SH-SY5Y (cell line): ENCODE measurements around the gene ARFGAP1.

Source experiments
- GATA2 ChIP-seq: IDR thresholded peaks from 2 replicates; pipeline ENCODE4 v1.6.1; 2011; ENCODE audit warnings: mild to moderate bottlenecking, low read depth, low read length
- GATA3 ChIP-seq: IDR thresholded peaks from 2 replicates; pipeline ENCODE4 v1.6.1; 2011; ENCODE audit warnings: low read depth, mild to moderate bottlenecking, low read length, moderate library complexity

Gene ARFGAP1

GRCh38 chr20:63249891-63250290 lies 22.7 kb upstream of the ARFGAP1 start:
- no peak for TF ChIP-seq GATA3
- TF ChIP-seq GATA2, result no peak

DNA sequence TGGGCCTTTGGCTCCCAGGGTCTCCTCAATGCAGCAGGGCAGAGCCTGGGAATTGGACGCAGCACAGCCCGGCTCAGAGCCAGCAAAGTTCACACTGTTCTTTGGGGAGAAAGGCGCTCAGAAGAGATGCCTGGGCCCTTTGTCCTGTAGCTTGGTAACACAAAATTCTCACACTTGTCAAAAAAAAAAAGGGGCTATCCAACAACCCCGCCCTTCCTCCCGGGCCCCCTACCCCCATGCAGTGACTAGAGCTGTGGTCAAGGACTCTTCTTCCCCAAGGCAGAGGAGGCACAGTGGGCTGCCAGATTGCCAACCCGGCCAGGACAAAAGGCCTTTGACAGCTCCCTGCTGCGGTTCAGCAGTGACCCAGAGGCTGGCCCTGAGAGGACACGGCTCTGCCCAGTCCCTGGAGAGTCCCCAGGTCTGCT lies 20.3 kb upstream of the ARFGAP1 start:
- no peak for TF ChIP-seq GATA3
- no peak for TF ChIP-seq GATA2

DNA sequence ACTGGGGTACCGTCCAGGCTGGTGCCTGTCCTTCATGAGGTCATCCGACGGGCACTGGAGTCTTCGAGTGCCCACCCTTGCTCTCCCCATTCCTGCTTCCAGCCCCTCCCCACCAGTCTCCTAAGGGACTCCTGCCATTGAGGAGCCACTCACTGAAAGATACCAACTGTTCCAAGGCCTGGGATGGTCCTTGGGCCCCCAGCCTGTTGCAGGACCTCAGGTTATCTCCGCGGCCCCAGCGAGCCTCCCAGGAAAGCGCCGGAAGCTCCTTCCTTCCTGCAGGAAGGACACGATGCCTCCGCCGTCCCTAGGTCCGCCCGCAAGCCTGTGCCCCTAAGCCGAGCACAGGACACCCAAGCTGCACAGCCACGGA lies 19.6 kb upstream of the ARFGAP1 start:
- TF ChIP-seq GATA2 (no peak), GATA3 (no peak)

DNA sequence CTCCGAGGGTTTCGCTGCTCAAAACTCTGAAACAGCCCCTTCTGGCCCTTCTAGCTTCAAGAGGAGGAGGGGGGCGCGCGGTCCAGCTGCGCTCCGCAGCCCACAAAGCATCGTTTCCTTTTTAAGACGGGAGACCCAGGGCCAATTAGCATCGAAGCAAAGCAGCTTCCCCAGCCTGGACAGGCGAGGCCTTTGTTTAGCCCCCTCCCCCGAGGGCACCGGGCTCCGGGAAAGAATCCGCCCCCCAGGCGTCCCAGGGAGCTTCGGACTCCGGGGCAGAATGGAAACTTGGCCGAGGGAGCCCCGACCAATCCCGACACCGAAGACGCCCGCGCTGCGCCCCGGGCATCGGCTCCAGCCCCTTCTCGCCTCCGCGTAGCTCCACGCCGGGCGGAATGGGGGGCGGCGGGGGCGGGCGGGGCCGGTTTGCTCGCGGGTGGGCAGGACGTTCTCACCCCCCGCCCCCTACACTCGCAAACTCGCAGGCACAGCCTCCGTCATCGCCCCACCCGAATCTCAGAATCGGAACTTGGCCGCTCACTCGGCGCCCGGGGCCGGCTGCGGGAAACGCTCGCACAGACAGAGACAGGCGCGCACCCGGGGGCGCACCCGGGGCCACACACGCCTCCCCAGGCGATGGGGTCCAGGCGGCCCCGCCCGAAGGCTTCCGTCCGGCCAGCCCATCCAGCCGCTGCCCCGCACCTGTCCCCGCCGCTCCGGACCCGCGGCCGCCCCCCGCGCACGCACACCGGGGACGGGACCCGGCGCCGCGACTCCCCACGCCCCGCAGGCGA lies 19.0 kb upstream of the ARFGAP1 start:
- TF ChIP-seq GATA3 (no peak), GATA2 (no peak)

DNA sequence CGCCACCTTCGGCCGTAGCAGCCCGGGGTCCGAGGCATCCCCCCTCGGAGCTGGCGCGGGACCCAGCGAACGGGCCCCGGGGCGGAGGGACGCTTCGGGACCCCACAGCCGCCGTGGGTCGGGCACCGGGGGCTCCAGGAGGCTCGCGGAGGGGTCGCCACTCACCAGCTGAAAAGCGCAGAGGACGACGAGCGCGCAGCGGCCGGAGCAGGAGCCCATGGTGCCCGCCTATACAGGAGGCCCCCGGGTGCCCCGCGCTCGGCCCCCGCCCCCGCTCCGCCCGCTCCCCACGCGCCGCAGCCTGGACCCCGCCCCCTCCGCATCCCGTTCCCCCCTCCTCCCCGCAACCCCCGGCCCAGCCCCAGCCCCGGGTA lies 18.4 kb upstream of the ARFGAP1 start, which contains the start of gene NKAIN4:
Gene NKAIN4 (minus strand): TSS at position 232 of the 374 bp plus-strand sequence. CDS start 13 bp downstream, at position 219.
- TF ChIP-seq GATA2 (no peak), GATA3 (no peak)

DNA sequence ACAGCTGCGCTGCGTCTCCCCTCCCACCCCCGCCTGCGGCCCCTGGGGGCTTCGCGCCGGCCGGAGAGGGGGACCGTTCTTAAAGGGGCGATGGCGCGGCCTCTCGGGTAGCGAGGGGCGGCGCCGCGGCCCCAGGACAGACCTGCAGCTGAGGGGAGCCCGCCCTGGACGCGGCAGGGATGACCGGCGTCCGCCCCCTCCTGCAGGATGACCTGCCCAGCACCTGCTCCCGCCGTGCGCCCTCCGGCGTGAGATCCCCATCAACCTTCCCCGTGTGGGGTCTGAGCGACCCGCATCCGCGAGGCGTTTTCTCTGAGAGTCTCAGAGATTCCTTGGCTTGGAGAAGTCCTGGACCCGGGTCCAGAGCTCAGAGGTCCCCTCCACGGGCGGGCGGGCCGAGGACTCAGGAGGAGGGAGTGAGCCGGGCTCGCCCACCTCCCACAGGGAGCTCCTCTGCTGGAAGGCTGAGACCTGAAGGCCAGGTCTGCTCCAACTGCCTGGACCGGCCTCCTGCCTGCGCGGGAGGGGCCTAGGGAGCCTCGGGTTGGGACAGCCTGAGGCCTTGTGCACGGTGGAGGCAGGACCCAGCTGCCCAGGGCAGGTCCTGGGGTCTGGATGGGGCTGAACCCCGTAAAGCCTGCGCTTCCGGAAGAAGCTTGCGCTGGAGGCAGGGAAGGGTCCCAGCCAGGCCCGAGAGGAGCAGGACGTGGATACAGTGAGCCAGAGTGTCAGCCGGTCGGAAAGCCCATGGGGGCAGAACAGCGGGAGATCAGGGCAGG lies 17.8 kb upstream of the ARFGAP1 start:
- no peak for TF ChIP-seq GATA3
- no peak for TF ChIP-seq GATA2

- TF ChIP-seq GATA2, result no peak
- TF ChIP-seq GATA3, result no peak
These were observed 16.5 kb upstream of the ARFGAP1 start for GRCh38 chr20:63255931-63256704.

GRCh38 chr20:63256954-63257353 lies 15.7 kb upstream of the ARFGAP1 start:
- TF ChIP-seq GATA2, result no peak
- no peak for TF ChIP-seq GATA3

DNA sequence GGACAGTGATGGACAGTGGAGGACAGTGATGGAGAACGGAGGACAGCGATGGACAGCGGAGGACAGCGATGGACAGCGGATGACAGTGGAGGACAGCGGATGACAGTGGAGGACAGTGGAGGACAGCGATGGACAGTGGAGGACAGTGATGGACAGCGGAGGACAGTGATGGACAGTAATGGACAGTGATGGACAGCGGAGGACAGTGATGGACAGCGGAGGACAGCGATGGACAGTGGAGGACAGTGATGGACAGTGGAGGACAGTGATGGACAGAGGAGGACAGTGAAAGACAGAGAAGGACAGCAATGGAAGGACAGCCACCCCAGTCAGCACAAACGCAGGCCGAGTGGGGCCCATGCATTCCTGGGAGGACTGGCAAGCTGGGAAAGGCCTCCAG lies 15.0 kb upstream of the ARFGAP1 start:
- TF ChIP-seq GATA2 (no peak), GATA3 (no peak)

GRCh38 chr20:63258781-63259180 lies 13.8 kb upstream of the ARFGAP1 start:
- no peak for TF ChIP-seq GATA2
- no peak for TF ChIP-seq GATA3

DNA sequence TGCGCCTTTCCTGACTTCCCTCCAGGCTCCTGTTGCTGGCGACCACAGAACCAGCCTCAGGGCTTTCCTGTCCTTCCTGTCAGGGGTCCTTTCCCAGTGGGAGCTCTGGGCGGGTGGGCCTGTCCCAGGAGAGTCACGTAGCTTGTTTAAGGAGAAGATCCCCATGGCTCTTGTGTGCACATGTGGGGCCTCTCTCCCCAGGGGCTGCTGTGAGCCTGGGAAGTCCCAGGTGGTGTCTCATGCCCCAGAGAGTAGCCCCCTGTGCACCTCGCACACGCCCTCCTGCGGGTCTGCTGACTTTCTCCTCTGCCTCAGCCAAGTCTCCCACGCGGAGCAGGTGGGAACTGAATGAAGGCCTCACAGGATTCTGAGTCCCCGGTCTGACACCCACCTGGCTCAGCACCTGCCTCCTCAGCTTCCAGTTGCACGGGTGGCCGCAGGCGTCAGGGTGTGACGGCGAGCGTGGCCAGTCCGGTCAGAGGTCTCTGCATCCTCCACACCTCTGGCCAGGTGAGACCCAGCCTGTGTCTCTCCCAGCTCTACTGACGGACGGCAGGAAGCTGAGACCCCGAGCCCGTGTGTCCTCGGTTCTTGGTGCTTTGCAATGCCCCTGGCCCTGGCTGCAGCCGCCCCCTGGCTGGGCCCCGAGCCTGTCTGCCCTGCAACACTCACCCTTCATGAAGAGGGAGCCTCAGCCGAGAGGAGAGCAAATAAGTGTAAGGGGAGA lies 12.7 kb upstream of the ARFGAP1 start:
- TF ChIP-seq GATA3, result no peak
- no peak for TF ChIP-seq GATA2

GRCh38 chr20:63260521-63260920 lies 12.1 kb upstream of the ARFGAP1 start:
- TF ChIP-seq GATA2 (no peak), GATA3 (no peak)

GRCh38 chr20:63261060-63261794 lies 11.4 kb upstream of the ARFGAP1 start:
- no peak for TF ChIP-seq GATA3
